WTC11 (cell line): ENCODE measurements around the gene FOXN3. TPM values are rescaled to one million over a fixed set of nuclear protein-coding genes. Genes with fewer than 3 reads are reported as not detected.
A peak's percentile ranks its signal among the peaks of the same experiment; 100 is the strongest.

Experiments
- ATAC-seq: fragments of 200-7000 bp; cut with Tn5 transposase; 2 replicates; pipeline ENCODE4 v1.10.0; 2021; ENCODE audit warnings: mild to moderate bottlenecking, moderate library complexity
- CTCF ChIA-PET: fragments of 300-600 bp; sonication (Branson Sonifier 250); formaldehyde crosslinking; loops from one replicate; lab custom pipeline; 2021; ENCODE audit warnings: antibody characterized with exemption; lab: Charles Lee
- POLR2A ChIA-PET: fragments of 350-600 bp; sonication (Branson Sonifier 250); formaldehyde crosslinking; loops from one replicate; lab custom pipeline; 2021; ENCODE audit warnings: antibody characterized with exemption; lab: Charles Lee
- DNase-seq: peaks from one replicate; pipeline ENCODE4 v3.0.0; 2021; ENCODE audit warnings: low spot score
- H3K27ac Mint-ChIP-seq: 2 replicates; pipeline ENCODE4 v1.8.0; 2021; ENCODE audit warnings: mixed read lengths
- H3K27me3 Mint-ChIP-seq: 2 replicates; pipeline ENCODE4 v1.8.0; 2021; ENCODE audit warnings: low read depth, mild to moderate bottlenecking, moderate library complexity, mixed read lengths
- H3K36me3 Mint-ChIP-seq: 2 replicates; pipeline ENCODE4 v1.8.0; 2021; ENCODE audit warnings: mixed read lengths
- H3K4me1 Mint-ChIP-seq: 2 replicates; pipeline ENCODE4 v1.8.0; 2022; ENCODE audit warnings: mixed read lengths
- H3K4me3 Mint-ChIP-seq: 2 replicates; pipeline ENCODE4 v1.8.0; 2021; ENCODE audit warnings: mild to moderate bottlenecking, moderate library complexity, mixed read lengths
- H3K9me3 Mint-ChIP-seq: 2 replicates; pipeline ENCODE4 v1.8.0; 2021; ENCODE audit warnings: mixed read lengths
- ATF1 ChIP-seq: sonication (generic); formaldehyde crosslinking; IDR thresholded peaks from 2 replicates; pipeline ENCODE4 v1.8.1; 2023; ENCODE audit warnings: mild to moderate bottlenecking, moderate library complexity, missing genetic modification reagents
- CDX4 ChIP-seq: fragments of 250-450 bp; sonication (Bioruptor Pico); IDR thresholded peaks from 2 replicates; pipeline ENCODE4 v1.9.0; 2021; ENCODE audit warnings: moderate library complexity, mild to moderate bottlenecking, inconsistent platforms, borderline replicate concordance
- CREM ChIP-seq: sonication (generic); formaldehyde crosslinking; IDR thresholded peaks from 2 replicates; pipeline ENCODE4 v1.8.1; 2022; ENCODE audit warnings: mild to moderate bottlenecking, missing genetic modification reagents, moderate library complexity
- EMX1 ChIP-seq: fragments of 250-450 bp; sonication (Bioruptor Pico); IDR thresholded peaks from 2 replicates; pipeline ENCODE4 v1.8.0; 2021; ENCODE audit warnings: mild to moderate bottlenecking
- FOXJ3 ChIP-seq: sonication (generic); formaldehyde crosslinking; IDR thresholded peaks from 2 replicates; pipeline ENCODE4 v1.9.0; 2021; ENCODE audit warnings: missing genetic modification reagents, mild to moderate bottlenecking, borderline replicate concordance
- GABPB1 ChIP-seq: sonication (generic); formaldehyde crosslinking; IDR thresholded peaks from 2 replicates; pipeline ENCODE4 v1.8.1; 2023; ENCODE audit warnings: mild to moderate bottlenecking, missing genetic modification reagents
- GTF2I ChIP-seq: fragments of 250-450 bp; sonication (Bioruptor Pico); conservative IDR thresholded peaks from 2 replicates; pipeline ENCODE4 v1.4.0; 2021; ENCODE audit warnings: mild to moderate bottlenecking
- MYBL2 ChIP-seq: sonication (generic); formaldehyde crosslinking; IDR thresholded peaks from 2 replicates; pipeline ENCODE4 v1.8.1; 2023; ENCODE audit warnings: mild to moderate bottlenecking, moderate library complexity, missing genetic modification reagents
- NR3C1 ChIP-seq: sonication (generic); formaldehyde crosslinking; conservative IDR thresholded peaks from 2 replicates; pipeline ENCODE4 v1.8.1; 2023; ENCODE audit warnings: low read depth, mild to moderate bottlenecking, missing genetic modification reagents
- RORB ChIP-seq: fragments of 250-450 bp; sonication (Bioruptor Pico); IDR thresholded peaks from 2 replicates; pipeline ENCODE4 v1.9.0; 2021; ENCODE audit warnings: mild to moderate bottlenecking
- SOX15 ChIP-seq: fragments of 250-450 bp; sonication (Bioruptor Pico); IDR thresholded peaks from 2 replicates; pipeline ENCODE4 v1.9.0; 2021; ENCODE audit warnings: mild to moderate bottlenecking
- SP1 ChIP-seq: sonication (generic); formaldehyde crosslinking; conservative IDR thresholded peaks from 2 replicates; pipeline ENCODE4 v1.8.1; 2022; ENCODE audit warnings: missing genetic modification reagents
- TEAD1 ChIP-seq: sonication (generic); formaldehyde crosslinking; IDR thresholded peaks from 2 replicates; pipeline ENCODE4 v1.8.0; 2022; ENCODE audit warnings: mild to moderate bottlenecking, missing genetic modification reagents
- TEAD4 ChIP-seq: sonication (generic); formaldehyde crosslinking; IDR thresholded peaks from 2 replicates; pipeline ENCODE4 v1.8.0; 2022; ENCODE audit warnings: mild to moderate bottlenecking, missing genetic modification reagents
- TP53 ChIP-seq: sonication (generic); formaldehyde crosslinking; IDR thresholded peaks from 2 replicates; pipeline ENCODE4 v1.8.1; 2023; ENCODE audit warnings: mild to moderate bottlenecking, missing genetic modification reagents
- ZNF317 ChIP-seq: sonication (generic); formaldehyde crosslinking; IDR thresholded peaks from 2 replicates; pipeline ENCODE4 v1.8.1; 2023; ENCODE audit warnings: low read depth, mild to moderate bottlenecking, moderate library complexity, missing genetic modification reagents, borderline replicate concordance
- total RNA-seq: library from RNA; stranded (reverse); gene quantifications from 3 replicates; pipeline ENCODE4 v1.2.3, GENCODE V29; 2021
- TF ChIP-seq, protein P1 (sequence below): sonication (generic); formaldehyde crosslinking; IDR thresholded peaks from 2 replicates; pipeline ENCODE4 v1.8.0; 2022; ENCODE audit warnings: mild to moderate bottlenecking, missing genetic modification reagents
- TF ChIP-seq, protein P2 (sequence below): sonication (generic); formaldehyde crosslinking; IDR thresholded peaks from 2 replicates; pipeline ENCODE4 v1.8.0; 2022; ENCODE audit warnings: mild to moderate bottlenecking, missing genetic modification reagents
- TF ChIP-seq, protein P3 (sequence below): sonication (generic); formaldehyde crosslinking; IDR thresholded peaks from 2 replicates; pipeline ENCODE4 v1.8.1; 2023; ENCODE audit warnings: mild to moderate bottlenecking, missing genetic modification reagents, moderate library complexity
- TF ChIP-seq, protein P4 (sequence below): sonication (generic); formaldehyde crosslinking; IDR thresholded peaks from 2 replicates; pipeline ENCODE4 v1.8.1; 2023; ENCODE audit warnings: mild to moderate bottlenecking, missing genetic modification reagents
- TF ChIP-seq, protein P5 (sequence below): fragments of 200-600 bp; IDR thresholded peaks from 2 replicates; pipeline ENCODE4 v1.8.0; 2022; ENCODE audit warnings: antibody characterized with exemption

Gene FOXN3
- total RNA-seq, 1 experiment from 2014 or later: 170 TPM

GRCh38 chr14:89420502-89420901, 3.5 kb upstream of the FOXN3 start (continued):
- TF ChIP-seq, protein P1, sequence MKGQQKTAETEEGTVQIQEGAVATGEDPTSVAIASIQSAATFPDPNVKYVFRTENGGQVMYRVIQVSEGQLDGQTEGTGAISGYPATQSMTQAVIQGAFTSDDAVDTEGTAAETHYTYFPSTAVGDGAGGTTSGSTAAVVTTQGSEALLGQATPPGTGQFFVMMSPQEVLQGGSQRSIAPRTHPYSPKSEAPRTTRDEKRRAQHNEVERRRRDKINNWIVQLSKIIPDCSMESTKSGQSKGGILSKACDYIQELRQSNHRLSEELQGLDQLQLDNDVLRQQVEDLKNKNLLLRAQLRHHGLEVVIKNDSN: no peak
- no peak for TF ChIP-seq ATF1 (CRISPR knock-in tag)
- TF ChIP-seq, protein P2, sequence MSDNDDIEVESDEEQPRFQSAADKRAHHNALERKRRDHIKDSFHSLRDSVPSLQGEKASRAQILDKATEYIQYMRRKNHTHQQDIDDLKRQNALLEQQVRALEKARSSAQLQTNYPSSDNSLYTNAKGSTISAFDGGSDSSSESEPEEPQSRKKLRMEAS (CRISPR knock-in tag): no peak

DNA sequence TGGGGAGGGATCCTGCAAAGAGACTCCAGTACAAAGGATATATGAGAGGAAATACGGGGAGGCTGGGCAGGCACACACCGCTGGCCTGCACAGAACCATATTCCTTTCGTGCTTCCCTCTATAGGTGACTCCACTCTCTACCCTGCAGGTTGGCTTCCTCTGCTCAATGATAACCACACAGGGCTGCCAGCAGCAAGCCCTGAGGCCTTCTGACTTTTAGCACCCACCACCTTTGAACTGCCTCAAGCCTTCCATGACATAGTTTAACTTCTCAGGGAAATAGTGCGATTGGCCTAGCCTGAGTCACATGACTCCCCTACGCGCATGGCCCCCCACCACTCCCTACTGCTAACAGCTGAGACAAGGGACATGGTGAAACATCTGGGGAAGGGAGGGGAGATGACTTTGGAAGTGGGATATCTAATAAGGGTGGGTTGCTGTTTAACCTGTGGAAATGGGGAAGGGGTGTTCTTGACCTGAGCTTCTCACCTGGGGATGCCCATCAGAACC, 3.0 kb upstream of the FOXN3 start:
- no peak for ATAC-seq
- no peak overlapping the region for H3K4me3 Mint-ChIP-seq
- ChIA-PET POLR2A (no interaction called here), CTCF (interaction anchor here (0.5 to 0.6 kb wide), 2 partner anchors 22 to 274 kb away, joined by 3 read pairs; no protein-coding TSS in a partner anchor)
- H3K4me1 Mint-ChIP-seq: peaks cover 70% of the 10 kb centered on the region
- TF ChIP-seq, protein P3, sequence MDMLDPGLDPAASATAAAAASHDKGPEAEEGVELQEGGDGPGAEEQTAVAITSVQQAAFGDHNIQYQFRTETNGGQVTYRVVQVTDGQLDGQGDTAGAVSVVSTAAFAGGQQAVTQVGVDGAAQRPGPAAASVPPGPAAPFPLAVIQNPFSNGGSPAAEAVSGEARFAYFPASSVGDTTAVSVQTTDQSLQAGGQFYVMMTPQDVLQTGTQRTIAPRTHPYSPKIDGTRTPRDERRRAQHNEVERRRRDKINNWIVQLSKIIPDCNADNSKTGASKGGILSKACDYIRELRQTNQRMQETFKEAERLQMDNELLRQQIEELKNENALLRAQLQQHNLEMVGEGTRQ: peak; percentile 77
- TF ChIP-seq GTF2I (CRISPR knock-in tag) (no peak), FOXJ3 (CRISPR knock-in tag) (no peak)
- TF ChIP-seq, protein P1: peak; percentile 67; the same call in 1 of the 2 replicates
- peak overlapping the region; percentile 15 for H3K27ac Mint-ChIP-seq
- peaks cover 12% of the 10 kb centered on the region; the same call in 1 of the 2 replicates for H3K36me3 Mint-ChIP-seq
- no peaks in the 10 kb centered on the region for H3K9me3 Mint-ChIP-seq
- DNase-seq: no peak
- H3K27me3 Mint-ChIP-seq: no peaks in the 10 kb centered on the region

GRCh38 chr14:89418976-89419375, 1.9 kb upstream of the FOXN3 start:
- DNase-seq (no peak), ATAC-seq (no peak)
- Mint-ChIP-seq H3K36me3 (peaks cover 18% of the 10 kb centered on the region; the same call in 1 of the 2 replicates), H3K27me3 (no peaks in the 10 kb centered on the region), H3K9me3 (no peaks in the 10 kb centered on the region), H3K4me3 (peak overlapping the region; percentile 37), H3K4me1 (peaks cover 66% of the 10 kb centered on the region), H3K27ac (peak overlapping the region; percentile 16; the same call in 1 of the 2 replicates)
- POLR2A ChIA-PET: no interaction called here
- no peak for TF ChIP-seq CREM
- no peak for TF ChIP-seq ZNF317 (CRISPR knock-in tag)
- TF ChIP-seq ATF1 (CRISPR knock-in tag): no peak
- TF ChIP-seq RORB (CRISPR knock-in tag): no peak
- TF ChIP-seq SP1 (CRISPR knock-in tag): no peak
- no peak for TF ChIP-seq SOX15 (CRISPR knock-in tag)
- CTCF ChIA-PET: no interaction called here

- H3K4me3 Mint-ChIP-seq: peak overlapping the region; percentile 89
- ATAC-seq: peak; percentile 3; the same call in 1 of the 2 replicates
- CTCF ChIA-PET: no interaction called here
- no peak for DNase-seq
- no peak for TF ChIP-seq CDX4 (CRISPR knock-in tag)
- TF ChIP-seq TEAD1 (CRISPR knock-in tag): no peak
- no peak for TF ChIP-seq GABPB1
- TF ChIP-seq, protein P4, sequence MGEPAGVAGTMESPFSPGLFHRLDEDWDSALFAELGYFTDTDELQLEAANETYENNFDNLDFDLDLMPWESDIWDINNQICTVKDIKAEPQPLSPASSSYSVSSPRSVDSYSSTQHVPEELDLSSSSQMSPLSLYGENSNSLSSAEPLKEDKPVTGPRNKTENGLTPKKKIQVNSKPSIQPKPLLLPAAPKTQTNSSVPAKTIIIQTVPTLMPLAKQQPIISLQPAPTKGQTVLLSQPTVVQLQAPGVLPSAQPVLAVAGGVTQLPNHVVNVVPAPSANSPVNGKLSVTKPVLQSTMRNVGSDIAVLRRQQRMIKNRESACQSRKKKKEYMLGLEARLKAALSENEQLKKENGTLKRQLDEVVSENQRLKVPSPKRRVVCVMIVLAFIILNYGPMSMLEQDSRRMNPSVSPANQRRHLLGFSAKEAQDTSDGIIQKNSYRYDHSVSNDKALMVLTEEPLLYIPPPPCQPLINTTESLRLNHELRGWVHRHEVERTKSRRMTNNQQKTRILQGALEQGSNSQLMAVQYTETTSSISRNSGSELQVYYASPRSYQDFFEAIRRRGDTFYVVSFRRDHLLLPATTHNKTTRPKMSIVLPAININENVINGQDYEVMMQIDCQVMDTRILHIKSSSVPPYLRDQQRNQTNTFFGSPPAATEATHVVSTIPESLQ (CRISPR knock-in tag): no peak
- no peak for TF ChIP-seq NR3C1 (CRISPR knock-in tag)
- no peak for TF ChIP-seq SOX15 (CRISPR knock-in tag)
- TF ChIP-seq TP53: no peak
- TF ChIP-seq, protein P3: no peak
- TF ChIP-seq, protein P5, sequence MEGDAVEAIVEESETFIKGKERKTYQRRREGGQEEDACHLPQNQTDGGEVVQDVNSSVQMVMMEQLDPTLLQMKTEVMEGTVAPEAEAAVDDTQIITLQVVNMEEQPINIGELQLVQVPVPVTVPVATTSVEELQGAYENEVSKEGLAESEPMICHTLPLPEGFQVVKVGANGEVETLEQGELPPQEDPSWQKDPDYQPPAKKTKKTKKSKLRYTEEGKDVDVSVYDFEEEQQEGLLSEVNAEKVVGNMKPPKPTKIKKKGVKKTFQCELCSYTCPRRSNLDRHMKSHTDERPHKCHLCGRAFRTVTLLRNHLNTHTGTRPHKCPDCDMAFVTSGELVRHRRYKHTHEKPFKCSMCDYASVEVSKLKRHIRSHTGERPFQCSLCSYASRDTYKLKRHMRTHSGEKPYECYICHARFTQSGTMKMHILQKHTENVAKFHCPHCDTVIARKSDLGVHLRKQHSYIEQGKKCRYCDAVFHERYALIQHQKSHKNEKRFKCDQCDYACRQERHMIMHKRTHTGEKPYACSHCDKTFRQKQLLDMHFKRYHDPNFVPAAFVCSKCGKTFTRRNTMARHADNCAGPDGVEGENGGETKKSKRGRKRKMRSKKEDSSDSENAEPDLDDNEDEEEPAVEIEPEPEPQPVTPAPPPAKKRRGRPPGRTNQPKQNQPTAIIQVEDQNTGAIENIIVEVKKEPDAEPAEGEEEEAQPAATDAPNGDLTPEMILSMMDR: no peak
- TF ChIP-seq TEAD4: no peak
- no peak for TF ChIP-seq RORB (CRISPR knock-in tag)
- no peak for TF ChIP-seq EMX1 (CRISPR knock-in tag)
- no peak for TF ChIP-seq MYBL2
- TF ChIP-seq, all 79 proteins: peak for 0
- H3K27ac Mint-ChIP-seq: peak overlapping the region; percentile 74; the same call in 1 of the 2 replicates
- H3K4me1 Mint-ChIP-seq: peaks cover 61% of the 10 kb centered on the region
- POLR2A ChIA-PET: interaction anchor here (0.6 kb wide), 1 partner anchor 23 kb away, joined by 3 read pairs; no protein-coding TSS in a partner anchor
- H3K9me3 Mint-ChIP-seq: no peaks in the 10 kb centered on the region
- H3K36me3 Mint-ChIP-seq: peaks cover 18% of the 10 kb centered on the region; the same call in 1 of the 2 replicates
- H3K27me3 Mint-ChIP-seq: no peaks in the 10 kb centered on the region
Observed at GRCh38 chr14:89418452-89418851, 1.4 kb upstream of the FOXN3 start.
